Right lobe of liver (tissue), 4 donors: ENCODE measurements around the gene MYO3B.

Experiments used
- CTCF ChIP-seq, 4 donors: fragments of 200-600 bp in 3 of 4; fragments of 450-650 bp in 1 of 4; IDR thresholded peaks; one replicate each; pipeline versions ENCODE4 v1.5.1 to v1.8.0; 2016 to 2022; ENCODE audit warnings: antibody characterized with exemption in 4 of 4, mild to moderate bottlenecking in 2 of 4
- POLR2A ChIP-seq: fragments of 450-650 bp; IDR thresholded peaks from one replicate; pipeline ENCODE4 v1.6.1; 2017; ENCODE audit warnings: antibody characterized with exemption, mild to moderate bottlenecking
- donor health status: DM: no; HTN: no; CAD: no.
- donor health status: DM: no; HTN: no; CAD: no.
- donor health status: DM: no; HTN: yes; CAD: no.

DNA sequence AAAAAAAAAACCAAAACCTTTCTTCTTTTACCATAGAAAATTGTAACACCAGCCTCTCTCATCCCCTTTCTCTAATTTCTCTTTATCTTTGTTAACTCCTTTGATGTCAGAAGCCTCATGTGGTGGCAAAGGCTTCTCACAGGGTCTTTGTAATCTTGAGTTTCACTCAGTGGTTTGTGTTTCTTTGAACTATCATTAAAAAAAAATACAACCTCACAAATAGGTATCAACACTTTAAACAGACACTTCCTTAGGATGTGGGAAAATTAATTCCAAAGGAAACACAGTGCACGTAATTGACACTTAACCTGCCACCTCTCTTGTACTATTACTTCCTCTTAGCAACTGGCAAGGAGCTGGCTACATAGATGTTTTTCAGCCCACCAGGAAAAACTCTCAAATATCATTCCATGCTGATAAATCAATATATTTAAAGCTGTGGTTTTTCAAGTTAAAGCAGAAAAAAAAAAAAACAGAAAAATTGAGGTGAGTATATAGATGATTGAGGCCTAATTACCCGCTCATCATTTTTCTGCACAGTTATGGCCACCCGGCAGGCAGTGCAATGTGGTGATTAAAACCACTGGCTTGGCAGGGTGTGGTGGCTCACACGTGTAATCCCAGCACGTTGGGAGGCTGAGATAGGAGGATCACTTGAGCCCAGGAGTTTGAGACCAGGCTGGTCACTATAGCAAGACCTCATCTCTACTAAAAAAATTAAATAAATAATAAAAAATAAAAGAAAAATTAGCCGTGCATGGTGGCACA, 193.5 kb downstream of the MYO3B start:
- no peak for TF ChIP-seq CTCF (IDR thresholded peaks at IDR 0.05)
- TF ChIP-seq POLR2A = no peak
